Measurements from ENCODE around the gene HMX1.

Gene HMX1

GRCh38 chr4:8868321-8869001, 3.2 kb downstream of the HMX1 start:
- DNase-seq (ENCODE audit: low read depth): no peak

- no peak for DNase-seq (ENCODE audit: low read depth)
Observed at GRCh38 chr4:8867624-8868320, 3.9 kb downstream of the HMX1 start.

GRCh38 chr4:8866828-8867623, 4.6 kb downstream of the HMX1 start:
- no peak for DNase-seq (ENCODE audit: low read depth)

- DNase-seq (ENCODE audit: low read depth): no peak
Observed at GRCh38 chr4:8866421-8866820, 5.2 kb downstream of the HMX1 start.

- DNase-seq (ENCODE audit: low read depth): no peak
Observed at GRCh38 chr4:8865681-8866310, 5.8 kb downstream of the HMX1 start.

- no peak for DNase-seq (ENCODE audit: low read depth)
Observed at GRCh38 chr4:8864912-8865680, 6.5 kb downstream of the HMX1 start.

- no peak for DNase-seq (ENCODE audit: low read depth)
Observed at GRCh38 chr4:8863686-8864682, 7.7 kb downstream of the HMX1 start.

GRCh38 chr4:8862800-8863685, 8.6 kb downstream of the HMX1 start:
- no peak for DNase-seq (ENCODE audit: low read depth)

GRCh38 chr4:8862334-8862733, 9.3 kb downstream of the HMX1 start:
- DNase-seq (ENCODE audit: low read depth): no peak

GRCh38 chr4:8861576-8862295, 9.9 kb downstream of the HMX1 start:
- DNase-seq (ENCODE audit: low read depth): no peak

GRCh38 chr4:8860892-8861575, 10.6 kb downstream of the HMX1 start:
- no peak for DNase-seq (ENCODE audit: low read depth)

- no peak for DNase-seq (ENCODE audit: low read depth)
Observed at GRCh38 chr4:8860096-8860891, 11.3 kb downstream of the HMX1 start.

GRCh38 chr4:8859550-8860095, 12.0 kb downstream of the HMX1 start:
- no peak for DNase-seq (ENCODE audit: low read depth)

- DNase-seq (ENCODE audit: low read depth): no peak
Observed at GRCh38 chr4:8858701-8859210, 12.9 kb downstream of the HMX1 start.

- no peak for DNase-seq (ENCODE audit: low read depth)
Observed at GRCh38 chr4:8857766-8858700, 13.6 kb downstream of the HMX1 start.
